Measurements from ENCODE around the gene FAM107A.

- TF ChIP-seq, protein P1, sequence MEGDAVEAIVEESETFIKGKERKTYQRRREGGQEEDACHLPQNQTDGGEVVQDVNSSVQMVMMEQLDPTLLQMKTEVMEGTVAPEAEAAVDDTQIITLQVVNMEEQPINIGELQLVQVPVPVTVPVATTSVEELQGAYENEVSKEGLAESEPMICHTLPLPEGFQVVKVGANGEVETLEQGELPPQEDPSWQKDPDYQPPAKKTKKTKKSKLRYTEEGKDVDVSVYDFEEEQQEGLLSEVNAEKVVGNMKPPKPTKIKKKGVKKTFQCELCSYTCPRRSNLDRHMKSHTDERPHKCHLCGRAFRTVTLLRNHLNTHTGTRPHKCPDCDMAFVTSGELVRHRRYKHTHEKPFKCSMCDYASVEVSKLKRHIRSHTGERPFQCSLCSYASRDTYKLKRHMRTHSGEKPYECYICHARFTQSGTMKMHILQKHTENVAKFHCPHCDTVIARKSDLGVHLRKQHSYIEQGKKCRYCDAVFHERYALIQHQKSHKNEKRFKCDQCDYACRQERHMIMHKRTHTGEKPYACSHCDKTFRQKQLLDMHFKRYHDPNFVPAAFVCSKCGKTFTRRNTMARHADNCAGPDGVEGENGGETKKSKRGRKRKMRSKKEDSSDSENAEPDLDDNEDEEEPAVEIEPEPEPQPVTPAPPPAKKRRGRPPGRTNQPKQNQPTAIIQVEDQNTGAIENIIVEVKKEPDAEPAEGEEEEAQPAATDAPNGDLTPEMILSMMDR (IDR thresholded peaks at IDR 0.05) = no peak
- no peak for TF ChIP-seq POLR2A (IDR thresholded peaks at IDR 0.05)
Observed at GRCh38 chr3:58567251-58567515, 10.0 kb downstream of the FAM107A start.
